H1 (cell line): ENCODE data around the gene RBM15. TPM values are rescaled to one million over a fixed set of nuclear protein-coding genes. Genes with fewer than 3 reads are reported as not detected.

ENCODE experiments used
- CTCF ChIA-PET: fragments of 300-600 bp; sonication (Branson Sonifier 250); formaldehyde crosslinking; loops from one replicate; lab custom pipeline; 2021; ENCODE audit not compliant: partially characterized antibody; lab: Charles Lee
- POLR2A ChIA-PET: fragments of 300-600 bp; sonication (Branson Sonifier 250); formaldehyde crosslinking; loops from one replicate; lab custom pipeline; 2021; ENCODE audit warnings: inconsistent platforms; ENCODE audit not compliant: partially characterized antibody; lab: Charles Lee
- DNase-seq, 2 experiments: peaks; one replicate each; pipeline versions ENCODE4 v3.0.0 to v3.0.0-alpha.2; 2010 to 2022; ENCODE audit warnings: low spot score in 2 of 2, low read depth in 1 of 2, mixed read lengths in 1 of 2
- FAIRE-seq: peaks from 2 replicates; lab custom pipeline; 2011; peaks lifted over from hg19 to GRCh38; lab: Jason Lieb, UNC
- H2AFZ ChIP-seq: 2 replicates; pipeline ENCODE4 v1.8.1; 2012; ENCODE audit warnings: low read length, inconsistent platforms
- H2AK5ac ChIP-seq: 2 replicates; pipeline ENCODE4 v1.6.1; 2013; ENCODE audit warnings: low read depth, low read length
- H2BK120ac ChIP-seq: replicated peaks from 2 replicates; pipeline ENCODE3; 2013; ENCODE audit warnings: low read depth, low read length, inconsistent platforms
- H2BK12ac ChIP-seq: 2 replicates; pipeline ENCODE4 v1.6.1; 2013; ENCODE audit warnings: low read depth, low read length
- H2BK15ac ChIP-seq: 2 replicates; pipeline ENCODE4 v1.6.1; 2013; ENCODE audit warnings: low read length
- H2BK20ac ChIP-seq: 2 replicates; pipeline ENCODE4 v1.6.1; 2013; ENCODE audit warnings: low read length
- H2BK5ac ChIP-seq: 2 replicates; pipeline ENCODE4 v1.6.1; 2013; ENCODE audit warnings: low read depth, low read length
- H3K14ac ChIP-seq: 2 replicates; pipeline ENCODE4 v1.6.1; 2013; ENCODE audit warnings: inconsistent platforms; ENCODE audit not compliant: insufficient read length
- H3K18ac ChIP-seq: 2 replicates; pipeline ENCODE4 v1.6.1; 2013; ENCODE audit warnings: low read length; ENCODE audit errors: extremely low read depth
- H3K23ac ChIP-seq: 2 replicates; pipeline ENCODE4 v1.6.1; 2013; ENCODE audit warnings: inconsistent platforms; ENCODE audit not compliant: insufficient read length
- H3K23me2 ChIP-seq: 2 replicates; pipeline ENCODE4 v1.6.1; 2013; ENCODE audit warnings: low read depth, low read length
- H3K27ac ChIP-seq: 2 replicates; pipeline ENCODE4 v1.6.1; 2011; ENCODE audit warnings: low read depth, low read length, inconsistent platforms
- H3K27me3 ChIP-seq, 4 experiments: replicated peaks in 1 of 4; 1 replicate in 1 of 4; 2 replicates in 3 of 4; pipeline versions ENCODE4 v1.6.1 to v1.8.1; 2011 to 2013; ENCODE audit warnings: low read length in 3 of 4, mild to moderate bottlenecking in 3 of 4, inconsistent platforms in 2 of 4, mixed read lengths in 2 of 4, moderate library complexity in 1 of 4; ENCODE audit not compliant: control insufficient read depth in 3 of 4, insufficient read depth in 3 of 4; ENCODE audit errors: extremely low read depth in 1 of 4
- H3K36me3 ChIP-seq, 4 experiments: 2 replicates each; pipeline versions ENCODE4 v1.6.1 to v1.8.1; 2011 to 2013; ENCODE audit warnings: mild to moderate bottlenecking in 4 of 4, low read length in 3 of 4, moderate library complexity in 2 of 4, control low read depth in 1 of 4, inconsistent platforms in 1 of 4; ENCODE audit not compliant: insufficient read depth in 4 of 4, control insufficient read depth in 2 of 4
- H3K4ac ChIP-seq: replicated peaks from 2 replicates; pipeline ENCODE3; 2013; ENCODE audit warnings: low read length, low read depth, mixed read lengths, inconsistent platforms; ENCODE audit not compliant: insufficient read length
- H3K4me1 ChIP-seq, 4 experiments: replicated peaks in 1 of 4; 1 replicate in 1 of 4; 2 replicates in 3 of 4; pipeline versions ENCODE4 v1.6.1 to v1.8.1; 2011 to 2013; ENCODE audit warnings: low read length in 3 of 4, inconsistent platforms in 2 of 4, mixed read lengths in 1 of 4; ENCODE audit not compliant: insufficient read depth in 4 of 4, control insufficient read depth in 3 of 4
- H3K4me2 ChIP-seq, 2 experiments: 2 replicates each; pipeline versions ENCODE4 v1.6.1 to v1.8.1; 2011 to 2013; ENCODE audit warnings: low read depth in 2 of 2, low read length in 2 of 2, control low read depth in 1 of 2, inconsistent platforms in 1 of 2, mild to moderate bottlenecking in 1 of 2; ENCODE audit not compliant: insufficient read depth in 1 of 2
- H3K4me3 ChIP-seq, 4 experiments: fragments of 200-600, 300-600 bp in 1 of 4; sonication (generic), shearing (Covaris generic), sonication (Bioruptor Twin) in 1 of 4; 2 replicates each; pipeline versions ENCODE4 v1.5.1 to v1.8.1; 2011 to 2016; ENCODE audit warnings: low read length in 4 of 4, low read depth in 3 of 4, control low read depth in 2 of 4, inconsistent platforms in 2 of 4, mild to moderate bottlenecking in 2 of 4, mixed read lengths in 1 of 4, moderate library complexity in 1 of 4; ENCODE audit not compliant: insufficient read depth in 2 of 4; ENCODE audit errors: extremely low read depth in 1 of 4
- H3K56ac ChIP-seq: replicated peaks from 2 replicates; pipeline ENCODE3; 2013; ENCODE audit warnings: low read depth, mild to moderate bottlenecking, mixed read lengths, low read length, inconsistent platforms; ENCODE audit not compliant: insufficient read length
- H3K79me1 ChIP-seq: 2 replicates; pipeline ENCODE4 v1.6.1; 2013; ENCODE audit warnings: low read depth, low read length, control low read depth
- H3K79me2 ChIP-seq, 2 experiments: 2 replicates each; pipeline versions ENCODE4 v1.6.1 to v1.8.1; 2012 to 2013; ENCODE audit warnings: low read length in 2 of 2, mild to moderate bottlenecking in 2 of 2, inconsistent platforms in 1 of 2; ENCODE audit not compliant: insufficient read depth in 2 of 2, control insufficient read depth in 1 of 2
- H3K9ac ChIP-seq, 4 experiments: replicated peaks in 1 of 4; 1 replicate in 1 of 4; 2 replicates in 3 of 4; pipeline versions ENCODE4 v1.6.1 to v1.8.1; 2011 to 2013; ENCODE audit warnings: low read depth in 3 of 4, low read length in 3 of 4, control low read depth in 2 of 4, mild to moderate bottlenecking in 2 of 4, moderate library complexity in 2 of 4, inconsistent platforms in 1 of 4; ENCODE audit errors: extremely low read depth in 1 of 4
- H3K9me3 ChIP-seq, 2 experiments: 2 replicates each; pipeline versions ENCODE4 v1.6.1 to v1.8.1; 2012 to 2013; ENCODE audit warnings: mild to moderate bottlenecking in 2 of 2, moderate library complexity in 2 of 2, control low read depth in 1 of 2, inconsistent platforms in 1 of 2, low read depth in 1 of 2, low read length in 1 of 2, mixed read lengths in 1 of 2; ENCODE audit not compliant: insufficient read depth in 2 of 2
- H4K20me1 ChIP-seq, 2 experiments: replicated peaks in 1 of 2; 2 replicates each; pipeline versions ENCODE3 to v1.8.1; 2011 to 2013; ENCODE audit warnings: inconsistent platforms in 2 of 2, low read length in 2 of 2, mild to moderate bottlenecking in 1 of 2; ENCODE audit not compliant: insufficient read depth in 2 of 2, control insufficient read depth in 1 of 2
- H4K5ac ChIP-seq: 2 replicates; pipeline ENCODE4 v1.6.1; 2013; ENCODE audit warnings: low read length, low read depth, mixed read lengths, inconsistent platforms; ENCODE audit not compliant: insufficient read length
- H4K8ac ChIP-seq: 2 replicates; pipeline ENCODE4 v1.8.0; 2013; ENCODE audit warnings: mild to moderate bottlenecking, moderate library complexity, low read length, inconsistent platforms; ENCODE audit not compliant: insufficient read depth; ENCODE audit errors: extremely low read depth
- H4K91ac ChIP-seq: replicated peaks from 2 replicates; pipeline ENCODE3; 2013; ENCODE audit warnings: low read length, mixed read lengths, inconsistent platforms; ENCODE audit not compliant: insufficient read length
- CBX5 ChIP-seq: fragments of 300-800, 300-1000 bp; sonication (generic); IDR thresholded peaks from 2 replicates; pipeline ENCODE4 v1.7.1; 2016; ENCODE audit warnings: antibody characterized with exemption, low read length, low read depth
- CEBPB ChIP-seq: IDR thresholded peaks from 2 replicates; pipeline ENCODE4 v1.6.1; 2012; ENCODE audit warnings: low read depth, low read length
- CHD2 ChIP-seq: IDR thresholded peaks from 2 replicates; pipeline ENCODE4 v1.6.1; 2012; ENCODE audit warnings: low read length, improper control_type of control experiment
- NRF1 ChIP-seq: IDR thresholded peaks from 2 replicates; pipeline ENCODE4 v1.6.1; 2011; ENCODE audit warnings: mild to moderate bottlenecking, low read depth, low read length, improper control_type of control experiment
- PHF8 ChIP-seq: fragments of 200-600 bp; sonication (generic); conservative IDR thresholded peaks from 2 replicates; pipeline ENCODE4 v1.7.1; 2012; ENCODE audit warnings: low read depth, mild to moderate bottlenecking, inconsistent platforms, low read length, moderate library complexity
- RXRA ChIP-seq: IDR thresholded peaks from 2 replicates; pipeline ENCODE4 v1.6.1; 2011; ENCODE audit warnings: low read depth, mild to moderate bottlenecking, low read length, moderate library complexity; ENCODE audit not compliant: insufficient read depth
- SIRT6 ChIP-seq: IDR thresholded peaks from one replicate; pipeline ENCODE4 v1.7.1; 2012; ENCODE audit warnings: low read length, inconsistent platforms
- TAF1 ChIP-seq: IDR thresholded peaks from 2 replicates; pipeline ENCODE4 v1.6.1; 2011; ENCODE audit warnings: mild to moderate bottlenecking, low read depth, low read length
- WGBS, 2 experiments: shearing (Covaris generic) in 1 of 2; methylation state at CpG; one replicate each; pipeline versions ENCODE4 v1.1.6 to v1.1.7; 2013 to 2015; ENCODE audit warnings: low lambda C conversion rate in 2 of 2, mixed read lengths in 2 of 2, inconsistent platforms in 1 of 2, low coverage in 1 of 2, missing lambda C conversion rate in 1 of 2; ENCODE audit not compliant: insufficient replicate concordance in 2 of 2, insufficient coverage in 1 of 2, insufficient read length in 1 of 2; ENCODE audit errors: extremely low coverage in 1 of 2, missing lambda C conversion rate in 1 of 2; 5-methylcytosine and 5-hydroxymethylcytosine counted together
- polyA plus RNA-seq, 7 experiments: library from polyadenylated mRNA; depleted of rRNA in 3 of 7; stranded (reverse) in 5 of 7; unstranded in 2 of 7; fragments of >200 nt in 5 of 7; fragments of 200-250 nt in 2 of 7; gene quantifications; 1 replicate in 5 of 7; 2 replicates in 1 of 7; 4 replicates in 1 of 7; pipeline versions ENCODE4 v1.2.1 to v1.2.3, GENCODE V29; 2011 to 2013; ENCODE audit warnings: missing spikeins in 2 of 7, mixed read lengths in 2 of 7
- total RNA-seq: library from RNA; stranded (reverse); fragmentation: NEBNext Ultra II Directional; extraction: Animal tissue kit (Norgen Biotek cat#: 25700); gene quantifications from 2 replicates; pipeline ENCODE4 v1.2.1, GENCODE V29; 2021
- TF ChIP-seq, protein P1 (sequence below): IDR thresholded peaks from 2 replicates; pipeline ENCODE4 v1.6.1; 2012; ENCODE audit warnings: inconsistent platforms
- TF ChIP-seq, protein P2 (sequence below), 3 experiments: IDR thresholded peaks; 1 replicate in 2 of 3; 2 replicates in 1 of 3; pipeline versions ENCODE4 v1.5.1 to v1.6.1; 2011; ENCODE audit warnings: low read length in 3 of 3, mild to moderate bottlenecking in 3 of 3, inconsistent platforms in 2 of 3, low read depth in 1 of 3, moderate library complexity in 1 of 3; ENCODE audit not compliant: insufficient read depth in 1 of 3; ENCODE audit errors: control extremely low read depth in 1 of 3
- TF ChIP-seq, protein P3 (sequence below): IDR thresholded peaks from 2 replicates; pipeline ENCODE4 v1.6.1; 2012; ENCODE audit warnings: inconsistent platforms

Gene RBM15
- total and polyA plus RNA-seq, 2 of the 8 experiments (the other 6 are each of a cell fraction or from before 2014, with no cell fraction given): 13.5 to 44.9 TPM

DNA sequence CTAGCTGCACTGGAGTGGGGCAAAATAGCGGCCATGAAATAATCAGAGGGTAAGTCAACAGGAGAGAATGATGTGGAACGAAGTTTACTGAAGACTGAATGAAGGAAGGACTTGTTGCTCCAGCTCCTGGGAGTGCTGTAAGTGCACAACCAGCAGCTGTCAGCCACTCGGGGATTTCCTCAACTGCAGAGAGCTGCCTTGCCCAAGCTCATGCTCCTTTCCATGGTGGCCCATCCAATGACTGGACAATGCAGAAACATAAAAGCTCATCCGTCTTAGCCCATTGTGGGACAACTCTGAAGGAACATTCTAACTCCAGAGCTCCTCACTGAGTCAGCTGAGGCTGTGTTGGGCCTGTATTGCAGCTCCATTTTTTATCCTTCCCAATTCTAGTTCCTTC is 21.1 kb upstream of the RBM15 start:
- POLR2A ChIA-PET: interaction anchor here (0.8 to 1.6 kb wide), 2 partner anchors 19 to 21 kb away, joined by 4 to 14 read pairs; partner anchors contain the start of gene RBM15
- Histone ChIP-seq H3K27ac (no peak overlapping the region), H4K8ac (no peak overlapping the region), H3K23me2 (no peaks in the 10 kb centered on the region), H3K79me2 (no peaks in the 10 kb centered on the region), H2BK12ac (no peak overlapping the region), H3K18ac (no peak overlapping the region), H3K9ac (no peak overlapping the region), H3K9me3 (no peaks in the 10 kb centered on the region), H4K91ac (no peak overlapping the region), H2AFZ (no peak overlapping the region), H3K23ac (no peak overlapping the region), H3K56ac (no peak overlapping the region), H4K5ac (no peak overlapping the region), H2BK20ac (no peak overlapping the region), H3K4me3 (no peak overlapping the region), H3K14ac (no peak overlapping the region), H3K4ac (no peak overlapping the region), H2AK5ac (no peak overlapping the region), H3K36me3 (no peaks in the 10 kb centered on the region), H2BK15ac (no peak overlapping the region), H2BK120ac (no peak overlapping the region), H3K4me2 (no peak overlapping the region), H3K4me1 (peaks cover 0 to 2% (median under 1%) of the 10 kb centered on the region in 4 experiments; a peak in 3 of 7 replicates), H2BK5ac (no peak overlapping the region), H4K20me1 (no peaks in the 10 kb centered on the region), H3K79me1 (no peaks in the 10 kb centered on the region), H3K27me3 (no peaks in the 10 kb centered on the region)
- CTCF ChIA-PET: interaction anchor here (0.8 to 34.1 kb wide), 17 partner anchors 9 to 178 kb away, joined by 3 to 1001 read pairs (median 4); partner anchors contain the start of genes KCNC4 and RBM15
- WGBS, 2 experiments: 89% methylated on average over 4 of the region's 4 CpGs; no CpG with 5 or more reads in 1 of the 2 experiments
- FAIRE-seq (no peak), DNase-seq (no peak)
- TF ChIP-seq, protein P1, sequence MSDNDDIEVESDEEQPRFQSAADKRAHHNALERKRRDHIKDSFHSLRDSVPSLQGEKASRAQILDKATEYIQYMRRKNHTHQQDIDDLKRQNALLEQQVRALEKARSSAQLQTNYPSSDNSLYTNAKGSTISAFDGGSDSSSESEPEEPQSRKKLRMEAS: no peak
- no peak for TF ChIP-seq RXRA
- no peak for TF ChIP-seq CEBPB
- TF ChIP-seq, protein P2, sequence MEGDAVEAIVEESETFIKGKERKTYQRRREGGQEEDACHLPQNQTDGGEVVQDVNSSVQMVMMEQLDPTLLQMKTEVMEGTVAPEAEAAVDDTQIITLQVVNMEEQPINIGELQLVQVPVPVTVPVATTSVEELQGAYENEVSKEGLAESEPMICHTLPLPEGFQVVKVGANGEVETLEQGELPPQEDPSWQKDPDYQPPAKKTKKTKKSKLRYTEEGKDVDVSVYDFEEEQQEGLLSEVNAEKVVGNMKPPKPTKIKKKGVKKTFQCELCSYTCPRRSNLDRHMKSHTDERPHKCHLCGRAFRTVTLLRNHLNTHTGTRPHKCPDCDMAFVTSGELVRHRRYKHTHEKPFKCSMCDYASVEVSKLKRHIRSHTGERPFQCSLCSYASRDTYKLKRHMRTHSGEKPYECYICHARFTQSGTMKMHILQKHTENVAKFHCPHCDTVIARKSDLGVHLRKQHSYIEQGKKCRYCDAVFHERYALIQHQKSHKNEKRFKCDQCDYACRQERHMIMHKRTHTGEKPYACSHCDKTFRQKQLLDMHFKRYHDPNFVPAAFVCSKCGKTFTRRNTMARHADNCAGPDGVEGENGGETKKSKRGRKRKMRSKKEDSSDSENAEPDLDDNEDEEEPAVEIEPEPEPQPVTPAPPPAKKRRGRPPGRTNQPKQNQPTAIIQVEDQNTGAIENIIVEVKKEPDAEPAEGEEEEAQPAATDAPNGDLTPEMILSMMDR (IDR thresholded peaks at IDR 0.05; ENCODE audit: control extremely low read depth in 1 of 3, insufficient read depth in 1 of 3, low read depth in 1 of 3, low read length in 3 of 3): no peak
- TF ChIP-seq TAF1: no peak
- no peak for TF ChIP-seq PHF8
- no peak for TF ChIP-seq NRF1
- no peak for TF ChIP-seq CBX5
- TF ChIP-seq, protein P3, sequence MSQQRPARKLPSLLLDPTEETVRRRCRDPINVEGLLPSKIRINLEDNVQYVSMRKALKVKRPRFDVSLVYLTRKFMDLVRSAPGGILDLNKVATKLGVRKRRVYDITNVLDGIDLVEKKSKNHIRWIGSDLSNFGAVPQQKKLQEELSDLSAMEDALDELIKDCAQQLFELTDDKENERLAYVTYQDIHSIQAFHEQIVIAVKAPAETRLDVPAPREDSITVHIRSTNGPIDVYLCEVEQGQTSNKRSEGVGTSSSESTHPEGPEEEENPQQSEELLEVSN: no peak
- no peak for TF ChIP-seq CHD2
- no peak for TF ChIP-seq SIRT6
